GM18502 (cell line): ENCODE results near the gene KCNIP1.

Experiments
- ATAC-seq: cut with Tn5 transposase; IDR thresholded peaks from one replicate; pipeline ENCODE4 v1.9.1; 2021; ENCODE audit warnings: mild to moderate bottlenecking; ENCODE audit not compliant: unreplicated experiment, poor library complexity

KCNIP1 gene

GRCh38 chr5:170559296-170559695 is 55.5 kb downstream of the KCNIP1 start:
- ATAC-seq, result no peak

- no peak for ATAC-seq
Observed at GRCh38 chr5:170560938-170561337, 57.1 kb downstream of the KCNIP1 start.

GRCh38 chr5:170562166-170562874 is 58.5 kb downstream of the KCNIP1 start:
- ATAC-seq, result no peak

DNA sequence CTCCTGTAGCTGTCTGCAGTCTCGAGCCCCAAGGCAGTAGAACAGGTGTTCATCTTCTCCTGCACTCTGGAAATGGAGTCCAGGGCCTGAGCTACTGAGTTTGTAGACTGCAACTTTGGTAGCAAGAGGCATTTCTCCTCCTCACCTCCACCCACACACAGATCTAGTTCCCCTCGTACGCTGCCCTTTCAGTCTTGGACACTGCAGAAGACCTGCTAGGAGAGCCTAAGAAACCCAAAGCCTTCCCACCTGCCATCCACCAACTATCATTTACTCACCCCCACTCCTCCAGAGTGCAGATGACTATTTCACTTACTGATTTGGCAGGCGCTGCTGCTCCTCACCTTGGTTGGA is 59.0 kb downstream of the KCNIP1 start:
- no peak for ATAC-seq

DNA sequence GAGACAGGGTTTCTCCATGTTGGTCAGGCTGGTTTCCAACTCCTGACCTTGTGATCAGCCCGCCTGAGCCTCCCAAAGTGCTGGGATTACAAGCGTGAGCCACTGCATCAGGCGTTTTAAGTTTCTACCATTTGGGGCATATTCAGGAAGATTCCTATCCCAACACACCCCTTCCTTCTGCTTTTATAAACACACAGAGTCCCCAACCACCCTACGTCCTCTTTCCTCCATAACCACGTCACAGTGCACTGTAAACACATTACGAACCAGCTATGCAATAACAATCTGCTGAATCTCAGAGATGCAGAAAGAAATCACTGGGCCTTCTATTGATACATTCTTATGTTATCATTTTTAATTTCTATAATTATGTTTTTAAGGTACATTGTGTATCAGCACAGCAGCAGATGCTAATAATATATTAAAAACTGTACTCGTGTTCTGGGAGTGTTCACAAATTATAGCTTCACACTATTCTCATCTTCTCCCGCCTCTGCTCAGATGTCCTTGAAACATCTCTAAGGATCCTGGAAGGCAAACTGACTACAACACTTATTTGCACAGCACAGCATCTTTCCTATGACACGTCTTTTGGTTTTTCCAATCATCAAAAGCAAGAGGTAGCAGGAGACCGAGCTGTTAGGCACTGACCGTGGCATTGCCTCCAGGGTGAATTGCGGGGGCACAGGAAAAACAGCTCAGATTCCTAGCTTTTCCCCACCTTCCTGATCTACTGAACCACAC is 60.2 kb downstream of the KCNIP1 start:
- ATAC-seq, result no peak

- ATAC-seq, result no peak
Observed at GRCh38 chr5:170565072-170565471, 61.3 kb downstream of the KCNIP1 start.

- no peak for ATAC-seq
Observed at GRCh38 chr5:170569101-170569500, 65.3 kb downstream of the KCNIP1 start.

GRCh38 chr5:170570476-170570875 is 66.7 kb downstream of the KCNIP1 start:
- no peak for ATAC-seq

DNA sequence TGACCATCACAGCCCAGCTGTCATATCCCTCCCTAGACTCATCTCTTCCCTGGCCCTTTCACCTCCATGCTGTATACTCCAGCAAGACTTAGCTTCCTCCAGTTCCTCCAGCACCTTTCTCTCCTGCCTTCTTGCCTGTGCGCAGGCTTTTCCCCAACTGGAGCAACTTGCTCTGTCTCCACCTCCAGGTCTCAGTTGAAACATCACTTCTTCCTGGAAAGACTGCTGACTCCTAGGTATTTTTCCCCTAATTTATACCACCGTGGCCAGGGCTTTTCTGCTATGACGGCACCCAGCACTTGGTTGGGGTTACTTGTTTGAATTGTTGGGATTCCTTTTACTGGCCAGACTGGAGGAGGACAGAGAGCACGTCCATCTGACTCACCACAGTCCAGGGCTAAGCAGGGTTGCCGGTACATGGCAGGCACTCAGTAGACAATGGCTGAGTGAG is 67.5 kb downstream of the KCNIP1 start:
- ATAC-seq, result no peak

DNA sequence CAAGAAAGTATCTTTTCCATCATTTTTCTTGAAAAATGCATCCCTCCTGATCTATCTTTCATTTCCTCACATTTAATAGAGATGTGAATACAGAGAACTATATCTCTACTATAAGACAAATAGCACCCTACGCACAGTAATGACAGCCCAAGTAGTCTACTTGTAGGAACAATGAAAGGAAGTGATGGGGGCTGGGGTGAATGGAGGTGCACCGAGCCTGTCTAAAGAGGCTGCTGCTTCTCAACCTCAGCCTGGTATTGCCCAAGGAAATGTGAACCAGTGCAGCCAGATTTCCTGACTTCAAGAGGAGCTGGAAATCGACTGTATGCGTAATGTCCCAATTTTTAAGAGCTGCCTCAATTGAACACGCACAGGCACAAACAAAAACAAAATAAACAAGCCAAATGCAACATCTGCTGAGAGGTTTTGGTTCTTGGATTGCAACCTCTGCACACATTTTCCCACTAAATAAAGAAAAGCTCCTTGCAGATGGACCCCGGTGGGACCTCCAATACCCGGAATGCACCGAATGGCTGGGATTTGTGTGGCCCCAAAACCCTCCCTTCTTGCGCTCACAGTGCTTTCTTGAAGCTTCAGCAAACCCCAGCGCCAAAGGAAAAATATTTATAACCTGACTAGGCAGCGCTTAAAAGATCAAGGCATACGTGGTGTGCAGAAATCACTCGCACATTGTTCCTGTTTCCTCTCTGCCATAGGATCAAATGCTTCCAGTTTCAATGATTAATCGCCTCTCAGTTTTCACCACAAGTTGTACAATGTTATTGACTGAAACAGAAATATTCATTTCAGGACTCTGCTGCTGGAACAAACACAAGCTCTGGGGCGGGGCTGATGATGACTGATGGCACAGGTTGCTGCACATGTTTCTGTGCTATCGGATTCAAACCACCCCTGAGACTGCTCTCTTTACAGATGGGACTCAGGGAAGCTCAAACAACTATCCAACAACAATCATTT is 68.3 kb downstream of the KCNIP1 start:
- peak; percentile 96 for ATAC-seq

DNA sequence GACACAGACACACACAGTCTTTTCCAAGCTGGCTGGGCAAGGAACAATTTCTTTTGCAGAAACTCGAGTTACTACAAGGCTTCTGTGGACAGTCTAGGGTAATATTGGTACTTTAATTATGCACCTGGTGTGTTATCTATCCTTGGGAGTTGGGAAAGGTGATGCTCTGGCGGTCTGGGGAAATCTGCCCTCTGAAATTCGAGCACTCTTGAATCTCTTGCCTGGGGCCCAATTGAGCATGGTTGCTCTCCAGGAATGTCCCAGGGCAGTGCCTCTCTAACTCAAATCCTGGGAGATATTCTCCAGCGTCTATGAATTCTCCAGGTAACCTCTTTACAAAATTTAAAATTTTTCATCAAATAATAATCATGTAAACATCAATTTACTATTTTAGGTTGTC is 69.3 kb downstream of the KCNIP1 start:
- ATAC-seq, result no peak

- no peak for ATAC-seq
Observed at GRCh38 chr5:170573660-170574059, 69.8 kb downstream of the KCNIP1 start.

- no peak for ATAC-seq
Observed at GRCh38 chr5:170576602-170577535, 73.0 kb downstream of the KCNIP1 start.

DNA sequence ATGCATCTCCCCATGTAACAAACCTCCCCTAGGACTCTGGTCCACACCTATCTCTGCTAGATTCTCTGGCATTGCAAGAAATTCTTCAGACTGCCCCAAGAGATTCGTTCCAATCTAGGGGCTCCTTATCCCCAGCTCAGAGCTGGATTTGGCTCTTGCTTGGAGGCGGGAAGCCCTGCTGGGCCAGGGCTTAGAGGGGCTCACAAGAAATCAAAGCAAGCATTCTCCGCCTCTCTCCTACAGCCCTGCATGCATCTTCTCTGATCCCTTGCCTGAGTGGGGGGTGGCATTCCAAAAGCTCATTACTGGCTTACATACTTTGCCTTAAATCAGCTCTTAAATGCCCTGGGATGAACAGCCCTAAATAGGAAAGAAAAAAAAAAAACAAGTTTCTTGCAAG is 75.8 kb downstream of the KCNIP1 start:
- no peak for ATAC-seq

GRCh38 chr5:170581211-170581610 is 77.4 kb downstream of the KCNIP1 start:
- no peak for ATAC-seq

GRCh38 chr5:170582644-170583330 is 79.0 kb downstream of the KCNIP1 start:
- ATAC-seq, result no peak

- ATAC-seq, result no peak
Observed at GRCh38 chr5:170584003-170584402, 80.2 kb downstream of the KCNIP1 start.

DNA sequence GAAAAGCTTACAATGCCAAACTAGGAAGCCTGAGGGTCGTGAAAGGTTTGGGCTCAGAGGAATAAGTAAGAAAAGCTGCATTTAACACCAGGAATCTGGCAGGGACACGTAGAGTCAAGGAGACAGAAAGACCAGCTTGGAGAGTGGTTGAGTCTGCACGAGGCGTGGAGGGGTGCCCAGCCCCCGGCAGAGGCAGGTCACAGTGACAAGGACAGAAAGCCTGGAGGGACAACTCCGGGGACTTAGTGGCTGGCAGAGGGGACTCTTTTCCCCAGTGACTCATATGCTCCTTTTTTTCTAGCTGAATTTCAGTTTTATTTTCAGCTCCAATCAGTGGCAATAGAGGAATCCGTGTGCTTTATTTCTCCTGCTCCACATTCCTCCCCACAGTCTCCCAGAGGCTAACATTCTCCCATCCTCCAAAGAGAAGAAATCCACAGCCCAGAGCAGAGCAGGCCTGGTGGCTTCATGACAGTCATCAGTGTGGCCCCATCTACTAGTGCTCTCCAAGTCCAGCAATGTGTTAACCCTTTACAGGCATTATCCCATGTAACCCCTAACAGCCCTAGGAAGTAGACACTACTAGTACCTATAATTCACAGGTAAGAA is 80.7 kb downstream of the KCNIP1 start:
- no peak for ATAC-seq
